ENCODE data around the gene USP15.

DNA sequence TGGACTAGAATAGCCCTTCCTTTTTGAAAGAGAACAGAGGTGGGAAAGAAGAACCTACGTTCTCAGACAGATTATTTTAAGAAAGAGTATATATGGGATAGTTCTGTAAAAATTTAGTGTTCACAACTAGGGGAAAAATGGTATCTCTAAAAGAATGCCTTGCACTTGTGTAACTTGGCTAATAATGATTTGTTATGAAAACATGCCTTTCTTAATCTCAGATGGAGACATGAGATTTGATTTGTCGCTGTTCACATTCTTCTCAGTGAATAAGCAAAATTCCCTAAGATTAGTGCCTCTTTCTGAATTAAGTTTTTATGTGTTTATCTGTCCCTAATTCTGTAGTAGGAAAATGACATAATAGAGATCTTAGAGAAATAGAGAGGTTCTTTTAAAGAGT, 100.8 kb downstream of the USP15 start:
- TF ChIP-seq POLR2A (IDR thresholded peaks at IDR 0.05; ENCODE audit: extremely low read depth, insufficient read length), result no peak
- TF ChIP-seq, protein P1, sequence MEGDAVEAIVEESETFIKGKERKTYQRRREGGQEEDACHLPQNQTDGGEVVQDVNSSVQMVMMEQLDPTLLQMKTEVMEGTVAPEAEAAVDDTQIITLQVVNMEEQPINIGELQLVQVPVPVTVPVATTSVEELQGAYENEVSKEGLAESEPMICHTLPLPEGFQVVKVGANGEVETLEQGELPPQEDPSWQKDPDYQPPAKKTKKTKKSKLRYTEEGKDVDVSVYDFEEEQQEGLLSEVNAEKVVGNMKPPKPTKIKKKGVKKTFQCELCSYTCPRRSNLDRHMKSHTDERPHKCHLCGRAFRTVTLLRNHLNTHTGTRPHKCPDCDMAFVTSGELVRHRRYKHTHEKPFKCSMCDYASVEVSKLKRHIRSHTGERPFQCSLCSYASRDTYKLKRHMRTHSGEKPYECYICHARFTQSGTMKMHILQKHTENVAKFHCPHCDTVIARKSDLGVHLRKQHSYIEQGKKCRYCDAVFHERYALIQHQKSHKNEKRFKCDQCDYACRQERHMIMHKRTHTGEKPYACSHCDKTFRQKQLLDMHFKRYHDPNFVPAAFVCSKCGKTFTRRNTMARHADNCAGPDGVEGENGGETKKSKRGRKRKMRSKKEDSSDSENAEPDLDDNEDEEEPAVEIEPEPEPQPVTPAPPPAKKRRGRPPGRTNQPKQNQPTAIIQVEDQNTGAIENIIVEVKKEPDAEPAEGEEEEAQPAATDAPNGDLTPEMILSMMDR (IDR thresholded peaks at IDR 0.05; ENCODE audit: low read depth, low read length), result no peak
